Loucy (cell line): ENCODE results near the gene CDCA8.

ENCODE experiments used
- H2AFZ ChIP-seq: fragments of 200-600 bp; sonication (generic); 2 replicates; pipeline ENCODE4 v1.6.0; 2016; ENCODE audit warnings: antibody characterized with exemption, mild to moderate bottlenecking, low read length, moderate library complexity
- H3F3A ChIP-seq: fragments of 200-600 bp; 2 replicates; pipeline ENCODE4 v1.6.0; 2016; ENCODE audit warnings: antibody characterized with exemption, low read depth, mild to moderate bottlenecking
- H3K27me3 ChIP-seq: fragments of 200-600 bp; sonication (generic); 2 replicates; pipeline ENCODE4 v1.6.1; 2014; ENCODE audit warnings: low read length, mild to moderate bottlenecking; ENCODE audit not compliant: insufficient read depth, poor library complexity, severe bottlenecking
- H3K36me3 ChIP-seq: fragments of 200-600 bp; sonication (generic); 2 replicates; pipeline ENCODE4 v1.6.1; 2016; ENCODE audit warnings: low read length; ENCODE audit not compliant: insufficient read depth
- H3K4me1 ChIP-seq: fragments of 200-600 bp; sonication (generic); 2 replicates; pipeline ENCODE4 v1.5.1; 2014; ENCODE audit warnings: low read length, mild to moderate bottlenecking; ENCODE audit not compliant: insufficient read depth, poor library complexity, severe bottlenecking
- H3K4me2 ChIP-seq: fragments of 200-600 bp; sonication (generic); 2 replicates; pipeline ENCODE4 v1.6.0; 2014; ENCODE audit warnings: antibody characterized with exemption, low read length, low read depth, mild to moderate bottlenecking; ENCODE audit not compliant: poor library complexity, severe bottlenecking
- H3K4me3 ChIP-seq: fragments of 200-600 bp; sonication (generic); 2 replicates; pipeline ENCODE4 v1.5.1; 2014; ENCODE audit warnings: low read length, mild to moderate bottlenecking, mixed read lengths; ENCODE audit not compliant: poor library complexity, severe bottlenecking
- H3K79me2 ChIP-seq: fragments of 200-600 bp; sonication (generic); 2 replicates; pipeline ENCODE4 v1.6.1; 2014; ENCODE audit warnings: low read length; ENCODE audit not compliant: insufficient read depth
- H3K9ac ChIP-seq: fragments of 200-600 bp; sonication (generic); 2 replicates; pipeline ENCODE4 v1.6.0; 2014; ENCODE audit warnings: mild to moderate bottlenecking, low read depth, low read length, moderate library complexity; ENCODE audit not compliant: poor library complexity, severe bottlenecking
- H3K9me2 ChIP-seq: fragments of 200-600 bp; sonication (generic); replicated peaks from 2 replicates; pipeline ENCODE4 v1.6.1; 2016; ENCODE audit warnings: low read depth, low read length, mixed read lengths
- H3K9me3 ChIP-seq: fragments of 200-600 bp; sonication (generic); 2 replicates; pipeline ENCODE4 v1.6.1; 2014; ENCODE audit warnings: mild to moderate bottlenecking, antibody characterized with exemption, low read length, low read depth; ENCODE audit not compliant: insufficient read depth
- H4K20me1 ChIP-seq: fragments of 200-600 bp; sonication (generic); 2 replicates; pipeline ENCODE4 v1.6.0; 2014; ENCODE audit warnings: antibody characterized with exemption, low read length, mild to moderate bottlenecking; ENCODE audit not compliant: insufficient read depth, poor library complexity, severe bottlenecking
- EZH2phosphoT487 ChIP-seq: fragments of 200-600 bp; IDR thresholded peaks from 2 replicates; pipeline ENCODE4 v1.6.1; 2018; ENCODE audit warnings: antibody characterized with exemption, mild to moderate bottlenecking, moderate library complexity, borderline replicate concordance
- TF ChIP-seq, protein P1 (sequence below): fragments of 200-600 bp; sonication (generic); conservative IDR thresholded peaks from 2 replicates; pipeline ENCODE4 v1.5.1; 2014; ENCODE audit warnings: mild to moderate bottlenecking, antibody characterized with exemption, low read length

The CDCA8 gene

DNA sequence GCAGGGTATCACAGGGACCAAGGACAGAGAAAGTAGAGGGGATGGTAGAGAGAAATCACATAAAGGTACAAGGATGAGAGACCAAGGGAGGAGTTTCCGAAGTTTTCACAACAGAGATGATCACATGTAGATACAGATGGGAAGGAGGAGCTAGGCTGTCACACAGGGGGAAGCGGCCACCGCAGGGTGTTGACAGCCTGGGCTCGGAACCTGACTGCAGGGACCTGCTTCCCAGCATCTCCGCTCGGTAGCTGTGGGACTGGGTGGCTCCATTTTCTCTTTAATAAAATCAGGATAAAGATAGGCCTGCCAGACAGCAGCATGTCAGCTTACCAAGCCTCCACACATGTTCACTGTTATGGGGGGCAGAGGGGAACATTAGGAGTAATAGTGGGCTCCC lies 32.3 kb downstream of the CDCA8 start:
- Histone ChIP-seq H4K20me1 (no peaks in the 10 kb centered on the region), H3K36me3 (no peaks in the 10 kb centered on the region)
- TF ChIP-seq, protein P1, sequence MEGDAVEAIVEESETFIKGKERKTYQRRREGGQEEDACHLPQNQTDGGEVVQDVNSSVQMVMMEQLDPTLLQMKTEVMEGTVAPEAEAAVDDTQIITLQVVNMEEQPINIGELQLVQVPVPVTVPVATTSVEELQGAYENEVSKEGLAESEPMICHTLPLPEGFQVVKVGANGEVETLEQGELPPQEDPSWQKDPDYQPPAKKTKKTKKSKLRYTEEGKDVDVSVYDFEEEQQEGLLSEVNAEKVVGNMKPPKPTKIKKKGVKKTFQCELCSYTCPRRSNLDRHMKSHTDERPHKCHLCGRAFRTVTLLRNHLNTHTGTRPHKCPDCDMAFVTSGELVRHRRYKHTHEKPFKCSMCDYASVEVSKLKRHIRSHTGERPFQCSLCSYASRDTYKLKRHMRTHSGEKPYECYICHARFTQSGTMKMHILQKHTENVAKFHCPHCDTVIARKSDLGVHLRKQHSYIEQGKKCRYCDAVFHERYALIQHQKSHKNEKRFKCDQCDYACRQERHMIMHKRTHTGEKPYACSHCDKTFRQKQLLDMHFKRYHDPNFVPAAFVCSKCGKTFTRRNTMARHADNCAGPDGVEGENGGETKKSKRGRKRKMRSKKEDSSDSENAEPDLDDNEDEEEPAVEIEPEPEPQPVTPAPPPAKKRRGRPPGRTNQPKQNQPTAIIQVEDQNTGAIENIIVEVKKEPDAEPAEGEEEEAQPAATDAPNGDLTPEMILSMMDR, result no peak
- no peak for TF ChIP-seq EZH2phosphoT487

DNA sequence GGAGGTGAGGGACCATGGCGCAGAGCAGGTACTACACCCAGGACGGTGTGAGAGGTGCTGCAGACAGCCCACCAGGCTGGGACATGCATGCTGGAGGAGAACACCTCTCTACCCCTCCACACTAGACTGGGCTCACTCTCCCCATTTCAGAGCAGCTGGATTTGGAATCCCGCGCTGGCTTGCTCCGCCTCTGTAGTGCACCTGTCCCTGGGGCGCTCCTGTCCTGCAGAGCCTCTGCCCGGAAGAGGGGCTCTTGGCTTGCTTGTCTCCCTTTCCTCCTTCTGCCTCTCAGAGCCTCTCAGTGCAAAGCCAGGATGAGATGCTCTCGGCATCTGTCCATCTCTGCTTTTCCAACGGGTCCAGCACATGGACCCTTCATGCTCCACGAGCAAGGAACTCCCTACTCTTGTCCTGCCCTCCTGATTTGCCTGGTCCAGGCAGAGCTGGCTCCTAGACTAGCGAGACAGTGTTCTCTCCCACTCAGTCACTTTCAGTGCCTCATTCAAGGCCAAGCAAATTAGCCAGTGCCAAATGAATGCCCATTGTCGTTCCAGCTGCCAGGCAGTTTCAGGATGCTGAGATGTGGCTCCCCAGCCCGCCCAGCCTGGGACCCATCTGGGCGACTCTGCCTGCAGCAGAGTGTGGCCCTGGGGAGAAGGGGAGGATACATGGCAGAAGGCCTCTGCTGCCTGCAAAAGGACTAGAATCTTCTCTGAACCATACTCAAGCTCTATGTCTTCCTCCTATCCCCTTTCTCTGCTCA lies 33.7 kb downstream of the CDCA8 start:
- Histone ChIP-seq H3K9me2 (no peaks in the 10 kb centered on the region), H3K79me2 (no peaks in the 10 kb centered on the region), H2AFZ (no peak overlapping the region), H3K9ac (no peak overlapping the region), H3K9me3 (no peaks in the 10 kb centered on the region), H3K4me2 (no peak overlapping the region), H3F3A (no peaks in the 10 kb centered on the region), H3K27me3 (no peaks in the 10 kb centered on the region), H3K36me3 (no peaks in the 10 kb centered on the region), H3K4me3 (no peak overlapping the region), H3K4me1 (no peaks in the 10 kb centered on the region), H4K20me1 (no peaks in the 10 kb centered on the region)
- no peak for TF ChIP-seq EZH2phosphoT487

More for the DNA sequence above, 32.3 kb downstream of the CDCA8 start:
- no peaks in the 10 kb centered on the region for H3F3A ChIP-seq
- no peak overlapping the region for H2AFZ ChIP-seq
- H3K9me2 ChIP-seq, result no peaks in the 10 kb centered on the region
- H3K79me2 ChIP-seq, result no peaks in the 10 kb centered on the region
- no peak overlapping the region for H3K4me3 ChIP-seq
- no peaks in the 10 kb centered on the region for H3K9me3 ChIP-seq
- H3K4me2 ChIP-seq, result no peak overlapping the region
- H3K27me3 ChIP-seq, result no peaks in the 10 kb centered on the region
- H3K9ac ChIP-seq, result no peak overlapping the region
- H3K4me1 ChIP-seq, result no peaks in the 10 kb centered on the region

DNA sequence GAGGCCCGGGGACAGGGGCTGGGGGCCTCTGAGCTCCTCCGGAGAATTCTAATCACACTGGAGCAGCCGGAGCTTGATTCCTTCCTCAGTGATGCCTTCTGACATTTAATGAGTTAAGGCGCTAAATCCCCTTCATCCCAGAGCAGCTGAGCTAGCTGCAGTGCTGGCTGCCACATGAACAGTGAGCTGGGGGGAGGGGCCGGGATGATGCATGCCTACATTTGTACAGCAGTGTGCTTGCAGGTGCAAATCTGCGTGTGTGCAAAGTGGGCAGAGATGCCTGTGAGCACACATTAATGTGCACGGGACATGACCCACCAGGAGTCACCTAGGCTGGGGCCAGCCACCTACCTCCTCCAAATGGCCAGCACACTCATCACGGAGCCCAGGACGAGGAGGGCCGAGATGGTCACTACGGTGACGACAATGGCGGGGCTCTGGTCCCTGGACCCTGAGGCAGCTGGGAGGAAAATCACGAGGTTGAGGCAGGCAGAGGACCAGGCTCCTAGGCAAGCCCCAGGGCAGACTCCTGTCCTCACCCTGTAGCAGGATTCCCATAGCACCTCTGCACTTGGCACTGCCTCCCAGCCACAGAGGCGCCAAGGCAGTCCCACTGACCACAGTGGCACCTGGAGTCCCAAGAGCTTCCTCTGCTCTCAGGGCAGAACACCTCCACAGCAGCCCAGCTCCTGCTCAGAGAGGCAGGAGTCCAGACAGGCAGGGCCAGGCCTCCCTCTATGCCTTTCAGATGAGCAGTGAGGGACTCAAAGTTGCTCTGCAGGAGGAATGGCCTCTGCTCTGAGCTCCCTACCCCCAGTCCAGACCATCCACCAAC lies 34.7 kb downstream of the CDCA8 start:
- Histone ChIP-seq H3K4me3 (no peak overlapping the region), H3K79me2 (no peaks in the 10 kb centered on the region), H3K4me2 (no peak overlapping the region), H3K27me3 (no peaks in the 10 kb centered on the region), H4K20me1 (no peaks in the 10 kb centered on the region), H2AFZ (no peak overlapping the region), H3K9me3 (no peaks in the 10 kb centered on the region), H3K9me2 (no peaks in the 10 kb centered on the region), H3K4me1 (no peaks in the 10 kb centered on the region), H3K9ac (no peak overlapping the region), H3F3A (no peaks in the 10 kb centered on the region), H3K36me3 (no peaks in the 10 kb centered on the region)
- TF ChIP-seq EZH2phosphoT487, result no peak
- TF ChIP-seq, protein P1, result no peak
